HCT116 (cell line): Measurements from ENCODE around the gene SHISA2. TPM values are rescaled to one million over a fixed set of nuclear protein-coding genes. Genes with fewer than 3 reads are reported as not detected.

ENCODE experiments used
- ATAC-seq: fragments of 200-7000 bp; cut with Tn5 transposase; 2 replicates; pipeline ENCODE4 v1.9.1; 2020; ENCODE audit warnings: mild to moderate bottlenecking, moderate library complexity
- BruUV-seq: library from RNA; stranded (reverse); fragments of 400-500 nt; replicated peaks from 2 replicates; lab custom pipeline; 2021; lab: Mats Ljungman, UMichigan
- CTCF ChIA-PET: fragments of 300-600 bp; sonication (Branson Sonifier 250); formaldehyde crosslinking; loops from one replicate; lab custom pipeline; 2021; ENCODE audit warnings: antibody characterized with exemption; lab: Charles Lee
- POLR2A ChIA-PET: fragments of 300-600, 350-600 bp; sonication (Branson Sonifier 250); formaldehyde crosslinking; loops from one replicate; lab custom pipeline; 2021; ENCODE audit warnings: antibody characterized with exemption; lab: Charles Lee
- RAD21 ChIA-PET, 2 experiments: fragments of 300-600 bp; sonication (Branson Sonifier 250); formaldehyde crosslinking; loops; one replicate each; lab custom pipeline; 2023; ENCODE audit warnings: low total read pairs in 2 of 2; ENCODE audit not compliant: uncharacterized antibody in 2 of 2, unreplicated experiment in 2 of 2, low non-redundant PET in 1 of 2; lab: Charles Lee
- DNase-seq: peaks from one replicate; pipeline ENCODE4 v3.0.0-alpha.2; 2010; ENCODE audit warnings: low read depth, low spot score
- H2AFZ ChIP-seq: fragments of 200-600 bp; shearing (Covaris generic), sonication (generic); 2 replicates; pipeline ENCODE4 v1.6.1; 2017; ENCODE audit warnings: low read depth, mixed run types, mixed read lengths, antibody characterized with exemption, low read length; ENCODE audit not compliant: poor library complexity, severe bottlenecking
- H3K27ac ChIP-seq: 2 replicates; pipeline ENCODE4 v1.5.1; 2012; ENCODE audit warnings: low read depth, low read length
- H3K27me3 ChIP-seq: fragments of 200-600 bp; sonication (generic); 2 replicates; pipeline ENCODE4 v1.6.1; 2016; ENCODE audit warnings: mixed run types, low read length, mixed read lengths; ENCODE audit not compliant: insufficient read depth
- H3K36me3 ChIP-seq, 2 experiments: fragments of 200-500 bp in 1 of 2; fragments of 200-600 bp in 1 of 2; sonication (Bioruptor generic) in 1 of 2; sonication (generic) in 1 of 2; 2 replicates each; pipeline versions ENCODE4 v1.5.1 to v1.6.1; 2014 to 2016; ENCODE audit warnings: low read length in 2 of 2, inconsistent platforms in 1 of 2, mixed read lengths in 1 of 2, mixed run types in 1 of 2; ENCODE audit not compliant: insufficient read depth in 2 of 2, control insufficient read depth in 1 of 2
- H3K4me1 ChIP-seq, 2 experiments: fragments of 200-600 bp in 1 of 2; sonication (generic) in 1 of 2; 2 replicates each; pipeline versions ENCODE4 v1.5.1 to v1.6.1; 2012 to 2017; ENCODE audit warnings: low read length in 2 of 2, inconsistent platforms in 1 of 2, mild to moderate bottlenecking in 1 of 2, mixed read lengths in 1 of 2, mixed run types in 1 of 2, moderate library complexity in 1 of 2; ENCODE audit not compliant: insufficient read depth in 2 of 2, control insufficient read depth in 1 of 2
- H3K4me2 ChIP-seq: fragments of 200-600 bp; sonication (generic); 2 replicates; pipeline ENCODE4 v1.6.1; 2017; ENCODE audit warnings: mixed run types, low read length, mixed read lengths
- H3K4me3 ChIP-seq, 2 experiments: fragments of 200-600 bp in 1 of 2; sonication (generic) in 1 of 2; replicated peaks in 1 of 2; 2 replicates each; pipeline ENCODE4 v1.5.1; 2011 to 2016; ENCODE audit warnings: low read length in 2 of 2, control low read depth in 1 of 2, low read depth in 1 of 2, mild to moderate bottlenecking in 1 of 2, mixed read lengths in 1 of 2, mixed run types in 1 of 2
- H3K79me2 ChIP-seq: fragments of 200-600 bp; sonication (generic); 2 replicates; pipeline ENCODE4 v1.6.1; 2017; ENCODE audit warnings: mild to moderate bottlenecking, mixed run types, low read length, moderate library complexity, mixed read lengths; ENCODE audit not compliant: insufficient read depth
- H3K9ac ChIP-seq: fragments of 200-600 bp; sonication (generic); 2 replicates; pipeline ENCODE4 v1.6.1; 2016; ENCODE audit warnings: low read length, mixed read lengths
- H3K9me2 ChIP-seq: fragments of 200-600 bp; sonication (generic), shearing (Covaris generic); 2 replicates; pipeline ENCODE4 v1.6.1; 2017; ENCODE audit warnings: mixed run types, mild to moderate bottlenecking, moderate library complexity; ENCODE audit not compliant: insufficient read depth
- H3K9me3 ChIP-seq, 2 experiments: fragments of 200-500 bp in 1 of 2; fragments of 200-600 bp in 1 of 2; sonication (Bioruptor generic) in 1 of 2; sonication (generic) in 1 of 2; 2 replicates each; pipeline ENCODE4 v1.6.1; 2014 to 2017; ENCODE audit warnings: low read length in 2 of 2, mixed read lengths in 2 of 2, inconsistent platforms in 1 of 2, low read depth in 1 of 2, mild to moderate bottlenecking in 1 of 2, mixed run types in 1 of 2, moderate library complexity in 1 of 2; ENCODE audit not compliant: control insufficient read depth in 1 of 2, insufficient read depth in 1 of 2
- H4K20me1 ChIP-seq: fragments of 200-600 bp; sonication (generic), shearing (Covaris generic); 2 replicates; pipeline ENCODE4 v1.6.1; 2017; ENCODE audit warnings: mixed run types, mild to moderate bottlenecking, moderate library complexity; ENCODE audit not compliant: insufficient read depth
- ATF3 ChIP-seq: IDR thresholded peaks from 2 replicates; pipeline ENCODE4 v1.6.1; 2012
- CBX3 ChIP-seq: IDR thresholded peaks from 2 replicates; pipeline ENCODE4 v1.6.1; 2012; ENCODE audit warnings: low read depth
- CTCF ChIP-seq, 3 experiments: fragments of 200-600 bp in 1 of 3; sonication (generic) in 1 of 3; IDR thresholded peaks in 2 of 3; conservative IDR thresholded peaks in 1 of 3; 2 replicates each; pipeline ENCODE4 v1.5.1; 2012 to 2017; ENCODE audit warnings: low read depth in 2 of 3, low read length in 2 of 3, antibody characterized with exemption in 1 of 3, borderline replicate concordance in 1 of 3, control low read depth in 1 of 3, mild to moderate bottlenecking in 1 of 3, mixed read lengths in 1 of 3, mixed run types in 1 of 3, moderate library complexity in 1 of 3; ENCODE audit not compliant: insufficient read depth in 1 of 3
- EGR1 ChIP-seq: IDR thresholded peaks from 2 replicates; pipeline ENCODE4 v1.6.1; 2012; ENCODE audit warnings: low read depth
- ELF1 ChIP-seq: IDR thresholded peaks from 2 replicates; pipeline ENCODE4 v1.6.1; 2012; ENCODE audit warnings: low read depth, borderline replicate concordance
- EZH2 ChIP-seq: fragments of 200-600 bp; sonication (generic); IDR thresholded peaks from 2 replicates; pipeline ENCODE4 v1.6.1; 2017; ENCODE audit warnings: antibody characterized with exemption, mixed run types
- EZH2phosphoT487 ChIP-seq: fragments of 200-600 bp; IDR thresholded peaks from 2 replicates; pipeline ENCODE4 v1.6.1; 2018; ENCODE audit warnings: antibody characterized with exemption, borderline replicate concordance
- FOSL1 ChIP-seq: IDR thresholded peaks from 2 replicates; pipeline ENCODE4 v1.6.1; 2012; ENCODE audit warnings: low read depth
- JUND ChIP-seq: IDR thresholded peaks from 2 replicates; pipeline ENCODE4 v1.6.1; 2012
- MAX ChIP-seq: IDR thresholded peaks from 2 replicates; pipeline ENCODE4 v1.6.1; 2012
- POLR2A ChIP-seq: IDR thresholded peaks from 2 replicates; pipeline ENCODE4 v1.7.0; 2011; ENCODE audit warnings: borderline replicate concordance; ENCODE audit not compliant: insufficient read depth, insufficient read length; ENCODE audit errors: extremely low read depth
- POLR2AphosphoS5 ChIP-seq: IDR thresholded peaks from 2 replicates; pipeline ENCODE4 v1.6.1; 2011; ENCODE audit warnings: mild to moderate bottlenecking, low read depth, low read length, moderate library complexity
- RAD21 ChIP-seq: IDR thresholded peaks from 2 replicates; pipeline ENCODE4 v1.6.1; 2012; ENCODE audit warnings: low read depth, mild to moderate bottlenecking
- SIN3A ChIP-seq: IDR thresholded peaks from 2 replicates; pipeline ENCODE4 v1.6.1; 2012; ENCODE audit warnings: low read depth
- SP1 ChIP-seq: IDR thresholded peaks from 2 replicates; pipeline ENCODE4 v1.6.1; 2012; ENCODE audit warnings: low read depth
- SRF ChIP-seq: IDR thresholded peaks from 2 replicates; pipeline ENCODE4 v1.6.1; 2012; ENCODE audit warnings: low read depth
- TCF7L2 ChIP-seq: IDR thresholded peaks from 2 replicates; pipeline ENCODE4 v1.7.0; 2011; ENCODE audit warnings: borderline replicate concordance, inconsistent platforms; ENCODE audit not compliant: insufficient read depth, insufficient read length; ENCODE audit errors: extremely low read depth
- ZBTB33 ChIP-seq: IDR thresholded peaks from 2 replicates; pipeline ENCODE4 v1.6.1; 2011; ENCODE audit warnings: mild to moderate bottlenecking, low read length, moderate library complexity; ENCODE audit not compliant: insufficient replicate concordance; ENCODE audit errors: extremely low read depth
- ZNF274 ChIP-seq: fragments of 200-500 bp; sonication (Bioruptor generic); IDR thresholded peaks from 2 replicates; pipeline ENCODE4 v1.6.1; 2014; ENCODE audit warnings: mild to moderate bottlenecking, low read depth, low read length, inconsistent platforms
- intact Hi-C: fragments of 100-400 bp; cut with micrococcal nuclease; formaldehyde crosslinking; loops from 2 replicates; pipeline ENCODE4 v1.10.0; 2022
- total RNA-seq: library from RNA; stranded (reverse); gene quantifications from one replicate; pipeline ENCODE4 v1.2.1, GENCODE V29; 2021; ENCODE audit not compliant: unreplicated experiment

SHISA2 gene
- total RNA-seq, 1 experiment from 2014 or later = not detected

GRCh38 chr13:26017196-26017921 is 34.5 kb downstream of the SHISA2 start (continued):
- TF ChIP-seq CTCF (IDR thresholded peaks at IDR 0.05 in 2 of 3, conservative IDR thresholded peaks at IDR 0.05 in 1 of 3; ENCODE audit: borderline replicate concordance in 1 of 3, insufficient read depth in 1 of 3, low read depth in 2 of 3, low read length in 2 of 3) = no peak
- TF ChIP-seq ZNF274 = no peak
- TF ChIP-seq SRF = no peak

- Histone ChIP-seq H3K79me2 (no peaks in the 10 kb centered on the region), H3K9ac (no peak overlapping the region), H3K36me3 (no peaks in the 10 kb centered on the region), H3K4me1 (no peaks in the 10 kb centered on the region), H3K9me3 (no peaks in the 10 kb centered on the region), H3K4me2 (no peak overlapping the region), H3K4me3 (no peak overlapping the region), H3K27me3 (peaks cover 54% of the 10 kb centered on the region), H2AFZ (no peak overlapping the region), H3K27ac (no peak overlapping the region), H3K9me2 (no peaks in the 10 kb centered on the region), H4K20me1 (no peaks in the 10 kb centered on the region)
- POLR2A ChIA-PET = no interaction called here
- no TSS peak for BruUV-seq
- CTCF ChIA-PET = no interaction called here
- RAD21 ChIA-PET = no interaction called here
- intact Hi-C loops = no loop called here
- DNase-seq (no peak), ATAC-seq (no peak)
- TF ChIP-seq RAD21 = no peak
- TF ChIP-seq POLR2AphosphoS5 = no peak
- TF ChIP-seq EZH2phosphoT487 = no peak
- TF ChIP-seq ATF3 = no peak
- no peak for TF ChIP-seq POLR2A
- no peak for TF ChIP-seq EZH2
- no peak for TF ChIP-seq CTCF (IDR thresholded peaks at IDR 0.05 in 2 of 3, conservative IDR thresholded peaks at IDR 0.05 in 1 of 3; ENCODE audit: borderline replicate concordance in 1 of 3, insufficient read depth in 1 of 3, low read depth in 2 of 3, low read length in 2 of 3)
- TF ChIP-seq MAX = no peak
- TF ChIP-seq CBX3 = no peak
- no peak for TF ChIP-seq EGR1
- no peak for TF ChIP-seq FOSL1
- no peak for TF ChIP-seq ELF1
- no peak for TF ChIP-seq TCF7L2
- no peak for TF ChIP-seq ZNF274
- TF ChIP-seq ZBTB33 = no peak
- no peak for TF ChIP-seq JUND
- TF ChIP-seq SP1 = no peak
- TF ChIP-seq SIN3A = no peak
Measured at GRCh38 chr13:26016189-26016588, 35.6 kb downstream of the SHISA2 start.
